Measurements from ENCODE around the gene PPP1R1B. TPM values are rescaled to one million over a fixed set of nuclear protein-coding genes. Genes with fewer than 3 reads are reported as not detected.
A peak's percentile ranks its signal among the peaks of the same experiment; 100 is the strongest.

The PPP1R1B gene
- total and polyA plus RNA-seq, 2 donors from 2014 or later, result 22.9 to 31.1 TPM

- H3K4me1 ChIP-seq (ENCODE audit: control insufficient read depth in 2 of 3, insufficient read depth in 2 of 3, low read depth in 1 of 3, low read length in 3 of 3), result peaks cover 0 to 34% (median 16%) of the 10 kb centered on the region in 3 donors
Measured at GRCh38 chr17:39666231-39666600, 39.5 kb downstream of the PPP1R1B start.

GRCh38 chr17:39666601-39667261 lies 40.0 kb downstream of the PPP1R1B start:
- peaks cover 0 to 3% (median 2%) of the 10 kb centered on the region in 3 donors for H3K36me3 ChIP-seq (ENCODE audit: control insufficient read depth in 2 of 3, insufficient read depth in 3 of 3, low read length in 3 of 3)
- DNase-seq, result peak in 1 of 5 donors; percentile 72
- no peaks in the 10 kb centered on the region for H3K9me3 ChIP-seq (ENCODE audit: control insufficient read depth in 2 of 3, insufficient read depth in 1 of 3, low read length in 3 of 3)
- FAIRE-seq, result no peak
- peak overlapping the region in 1 of 3 donors; percentile 7 for H3K9ac ChIP-seq (ENCODE audit: low read length in 3 of 3)
- no peak overlapping the region for H3K4me3 ChIP-seq (ENCODE audit: low read length in 3 of 3)
- H3K27ac ChIP-seq (ENCODE audit: low read depth in 2 of 2, low read length in 2 of 2), result no peak overlapping the region
- intact Hi-C loops (cut with DNase I), result no loop called here
- TF ChIP-seq, protein P1, sequence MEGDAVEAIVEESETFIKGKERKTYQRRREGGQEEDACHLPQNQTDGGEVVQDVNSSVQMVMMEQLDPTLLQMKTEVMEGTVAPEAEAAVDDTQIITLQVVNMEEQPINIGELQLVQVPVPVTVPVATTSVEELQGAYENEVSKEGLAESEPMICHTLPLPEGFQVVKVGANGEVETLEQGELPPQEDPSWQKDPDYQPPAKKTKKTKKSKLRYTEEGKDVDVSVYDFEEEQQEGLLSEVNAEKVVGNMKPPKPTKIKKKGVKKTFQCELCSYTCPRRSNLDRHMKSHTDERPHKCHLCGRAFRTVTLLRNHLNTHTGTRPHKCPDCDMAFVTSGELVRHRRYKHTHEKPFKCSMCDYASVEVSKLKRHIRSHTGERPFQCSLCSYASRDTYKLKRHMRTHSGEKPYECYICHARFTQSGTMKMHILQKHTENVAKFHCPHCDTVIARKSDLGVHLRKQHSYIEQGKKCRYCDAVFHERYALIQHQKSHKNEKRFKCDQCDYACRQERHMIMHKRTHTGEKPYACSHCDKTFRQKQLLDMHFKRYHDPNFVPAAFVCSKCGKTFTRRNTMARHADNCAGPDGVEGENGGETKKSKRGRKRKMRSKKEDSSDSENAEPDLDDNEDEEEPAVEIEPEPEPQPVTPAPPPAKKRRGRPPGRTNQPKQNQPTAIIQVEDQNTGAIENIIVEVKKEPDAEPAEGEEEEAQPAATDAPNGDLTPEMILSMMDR (IDR thresholded peaks at IDR 0.05; ENCODE audit: borderline replicate concordance, extremely low read depth, insufficient read depth), result no peak
- H3K4me1 ChIP-seq (ENCODE audit: control insufficient read depth in 2 of 3, insufficient read depth in 2 of 3, low read depth in 1 of 3, low read length in 3 of 3), result peaks cover 0 to 36% (median 16%) of the 10 kb centered on the region in 3 donors
- H3K27me3 ChIP-seq (ENCODE audit: control insufficient read depth, insufficient read depth, low read length), result no peaks in the 10 kb centered on the region

More at GRCh38 chr17:39666231-39666600, 39.5 kb downstream of the PPP1R1B start:
- peaks cover 0 to 4% (median 4%) of the 10 kb centered on the region in 3 donors for H3K36me3 ChIP-seq (ENCODE audit: control insufficient read depth in 2 of 3, insufficient read depth in 3 of 3, low read length in 3 of 3)
- intact Hi-C loops (cut with DNase I), result no loop called here
- FAIRE-seq, result no peak
- H3K27ac ChIP-seq (ENCODE audit: low read depth in 2 of 2, low read length in 2 of 2), result no peak overlapping the region
- peak in 1 of 5 donors; percentile 70 for DNase-seq
- H3K4me3 ChIP-seq (ENCODE audit: low read length in 3 of 3), result no peak overlapping the region
- TF ChIP-seq, protein P1 (IDR thresholded peaks at IDR 0.05; ENCODE audit: borderline replicate concordance, extremely low read depth, insufficient read depth), result no peak
- no peaks in the 10 kb centered on the region for H3K9me3 ChIP-seq (ENCODE audit: control insufficient read depth in 2 of 3, insufficient read depth in 1 of 3, low read length in 3 of 3)
- H3K27me3 ChIP-seq (ENCODE audit: control insufficient read depth, insufficient read depth, low read length), result no peaks in the 10 kb centered on the region
- no peak overlapping the region for H3K9ac ChIP-seq (ENCODE audit: low read length in 3 of 3)

GRCh38 chr17:39667262-39667944 lies 40.7 kb downstream of the PPP1R1B start:
- Histone ChIP-seq H3K27ac (ENCODE audit: low read depth in 2 of 2, low read length in 2 of 2) (no peak overlapping the region), H3K36me3 (ENCODE audit: control insufficient read depth in 2 of 3, insufficient read depth in 3 of 3, low read length in 3 of 3) (no peaks in the 10 kb centered on the region), H3K4me3 (ENCODE audit: low read length in 3 of 3) (no peak overlapping the region), H3K9ac (ENCODE audit: low read length in 3 of 3) (peak overlapping the region in 1 of 3 donors; percentile 7), H3K4me1 (ENCODE audit: control insufficient read depth in 2 of 3, insufficient read depth in 2 of 3, low read depth in 1 of 3, low read length in 3 of 3) (peaks cover 0 to 39% (median 16%) of the 10 kb centered on the region in 3 donors), H3K9me3 (ENCODE audit: control insufficient read depth in 2 of 3, insufficient read depth in 1 of 3, low read length in 3 of 3) (no peaks in the 10 kb centered on the region), H3K27me3 (ENCODE audit: control insufficient read depth, insufficient read depth, low read length) (no peaks in the 10 kb centered on the region)
- FAIRE-seq (no peak), DNase-seq (peak in 4 of 5 donors; percentile 55 to 85 (median 69))
- intact Hi-C loops (cut with DNase I), result no loop called here
- TF ChIP-seq, protein P1 (IDR thresholded peaks at IDR 0.05; ENCODE audit: borderline replicate concordance, extremely low read depth, insufficient read depth), result no peak
